Natural killer cell treated with Interleukin-12 subunit alpha and Interleukin-12 subunit beta and Interleukin-15 and Interleukin-18, amount 100 ng/mL, for 72 hours (primary cell): ENCODE data around the gene ITGA6. TPM values are rescaled to one million over a fixed set of nuclear protein-coding genes. Genes with fewer than 3 reads are reported as not detected.

Source experiments
- ATAC-seq, 2 donors: fragments of 150-1000 bp; cut with Tn5 transposase in 1 of 2; sonication (Bioruptor Pico), chemical (Tn5 transposase) in 1 of 2; 2 replicates each; pipeline ENCODE4 v1.10.0; 2021
- DNase-seq: peaks from one replicate; pipeline ENCODE4 v3.0.0; 2022; ENCODE audit warnings: low spot score
- H3K27ac Mint-ChIP-seq, 2 donors: 1 replicate in 1 of 2; 2 replicates in 1 of 2; pipeline ENCODE4 v1.8.0; 2022; ENCODE audit warnings: mixed read lengths in 2 of 2, mild to moderate bottlenecking in 1 of 2, moderate library complexity in 1 of 2
- H3K27me3 Mint-ChIP-seq, 2 donors: 1 replicate in 1 of 2; 2 replicates in 1 of 2; pipeline ENCODE4 v1.8.0; 2022; ENCODE audit warnings: mixed read lengths in 2 of 2
- H3K36me3 Mint-ChIP-seq: one replicate; pipeline ENCODE4 v1.8.0; 2022; ENCODE audit warnings: mixed read lengths
- H3K4me1 Mint-ChIP-seq, 2 donors: 1 replicate in 1 of 2; 2 replicates in 1 of 2; pipeline ENCODE4 v1.8.0; 2022; ENCODE audit warnings: low read depth in 2 of 2, mixed read lengths in 2 of 2, mild to moderate bottlenecking in 1 of 2
- H3K4me3 Mint-ChIP-seq: one replicate; pipeline ENCODE4 v1.8.0; 2022; ENCODE audit warnings: mixed read lengths
- H3K9me3 Mint-ChIP-seq: 2 replicates; pipeline ENCODE4 v1.8.0; 2022; ENCODE audit warnings: mixed read lengths
- total RNA-seq, 2 donors: library from RNA; stranded (reverse); gene quantifications; one replicate each; pipeline ENCODE4 v1.2.3, GENCODE V29; 2022

ITGA6 gene
- total RNA-seq, 2 donors from 2014 or later: 15.6 to 36.9 TPM

GRCh38 chr2:172404824-172405223, 22.6 kb upstream of the ITGA6 start:
- H3K36me3 Mint-ChIP-seq: no peaks in the 10 kb centered on the region
- no peaks in the 10 kb centered on the region for H3K9me3 Mint-ChIP-seq
- ATAC-seq: no peak

DNA sequence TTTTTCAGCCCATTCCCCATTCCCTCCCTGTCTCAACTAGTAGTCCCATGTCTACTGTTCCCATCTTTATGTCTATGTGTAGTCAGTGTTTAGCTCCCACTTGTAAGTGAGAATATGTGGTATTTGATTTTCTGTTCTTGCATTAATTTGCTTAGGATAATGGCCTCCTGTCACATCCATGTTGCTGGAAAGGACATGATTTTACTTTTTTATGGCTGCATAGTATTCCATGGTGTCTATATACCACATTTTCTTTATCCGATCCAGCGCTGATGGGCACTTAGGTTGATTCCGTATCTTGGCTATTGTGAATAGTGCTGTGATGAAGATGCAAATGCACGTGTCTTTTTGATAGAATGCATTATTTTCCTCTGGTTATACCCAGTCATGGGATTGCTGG, 21.7 kb upstream of the ITGA6 start:
- no peaks in the 10 kb centered on the region for H3K36me3 Mint-ChIP-seq
- peaks cover 0 to 17% of the 10 kb centered on the region in 2 donors for H3K27me3 Mint-ChIP-seq
- ATAC-seq (no peak), DNase-seq (no peak)
- no peak overlapping the region for H3K27ac Mint-ChIP-seq
- no peaks in the 10 kb centered on the region for H3K4me1 Mint-ChIP-seq
- H3K4me3 Mint-ChIP-seq: no peak overlapping the region
- no peaks in the 10 kb centered on the region for H3K9me3 Mint-ChIP-seq

More at GRCh38 chr2:172404824-172405223, 22.6 kb upstream of the ITGA6 start:
- Mint-ChIP-seq H3K27me3 (peaks cover 0 to 17% of the 10 kb centered on the region in 2 donors), H3K4me1 (no peaks in the 10 kb centered on the region), H3K27ac (no peak overlapping the region), H3K4me3 (no peak overlapping the region)
- no peak for DNase-seq

GRCh38 chr2:172408143-172408766, 19.1 kb upstream of the ITGA6 start:
- DNase-seq (no peak), ATAC-seq (no peak)
- peaks cover 0 to 2% of the 10 kb centered on the region in 2 donors for H3K4me1 Mint-ChIP-seq
- no peak overlapping the region for H3K27ac Mint-ChIP-seq
- no peaks in the 10 kb centered on the region for H3K36me3 Mint-ChIP-seq
- no peaks in the 10 kb centered on the region for H3K9me3 Mint-ChIP-seq
- H3K27me3 Mint-ChIP-seq: peaks cover 0 to 17% of the 10 kb centered on the region in 2 donors
- no peak overlapping the region for H3K4me3 Mint-ChIP-seq

GRCh38 chr2:172409042-172409441, 18.3 kb upstream of the ITGA6 start:
- DNase-seq (no peak), ATAC-seq (no peak)
- H3K4me1 Mint-ChIP-seq: peaks cover 0 to 2% of the 10 kb centered on the region in 2 donors
- H3K9me3 Mint-ChIP-seq: no peaks in the 10 kb centered on the region
- no peaks in the 10 kb centered on the region for H3K36me3 Mint-ChIP-seq
- H3K27me3 Mint-ChIP-seq: peaks cover 0 to 21% of the 10 kb centered on the region in 2 donors
- no peak overlapping the region for H3K4me3 Mint-ChIP-seq
- no peak overlapping the region for H3K27ac Mint-ChIP-seq

- Mint-ChIP-seq H3K27me3 (peaks cover 0 to 11% of the 10 kb centered on the region in 2 donors), H3K4me3 (no peak overlapping the region), H3K27ac (no peak overlapping the region), H3K4me1 (peaks cover 15 to 20% of the 10 kb centered on the region in 2 donors), H3K9me3 (no peaks in the 10 kb centered on the region), H3K36me3 (no peaks in the 10 kb centered on the region)
- no peak for ATAC-seq
- no peak for DNase-seq
Measured at GRCh38 chr2:172412984-172413492, 14.3 kb upstream of the ITGA6 start.

DNA sequence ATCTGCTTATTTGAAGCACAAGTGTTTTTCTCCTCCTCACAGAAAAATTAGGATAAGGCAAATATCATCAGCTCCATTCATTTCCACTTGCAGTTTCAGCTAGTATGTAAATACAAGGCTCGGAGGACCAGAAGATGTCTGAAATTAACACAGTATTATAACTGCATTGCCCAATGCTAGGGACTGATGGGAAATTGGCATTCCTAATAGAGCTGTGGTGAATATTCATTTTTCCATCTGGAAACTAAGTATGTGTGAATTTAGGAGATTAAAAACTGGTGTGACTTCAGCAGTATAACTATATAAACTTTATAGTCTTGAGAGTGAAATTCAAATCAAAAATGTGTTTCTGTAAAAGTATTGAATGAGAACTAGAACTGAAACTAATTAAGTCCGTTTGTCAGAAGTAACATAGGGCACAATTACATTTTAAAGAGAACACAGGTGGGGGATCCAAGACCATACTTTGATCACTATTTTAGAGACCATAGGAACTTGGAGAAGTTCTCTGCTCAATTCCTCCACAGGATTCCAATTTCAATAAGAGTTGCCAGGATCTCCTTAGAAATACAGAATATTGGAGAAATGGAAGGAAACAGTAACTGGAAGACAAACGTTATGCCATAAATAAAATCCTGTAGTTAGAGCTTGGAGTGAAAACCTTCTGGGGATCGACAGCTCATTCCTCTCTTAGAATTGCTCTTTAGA, 12.1 kb upstream of the ITGA6 start:
- peaks cover 15 to 21% of the 10 kb centered on the region in 2 donors for H3K4me1 Mint-ChIP-seq
- H3K4me3 Mint-ChIP-seq: no peak overlapping the region
- H3K9me3 Mint-ChIP-seq: no peaks in the 10 kb centered on the region
- peak overlapping the region; percentile 42 to 88 for H3K27ac Mint-ChIP-seq
- peaks cover 6% of the 10 kb centered on the region for H3K36me3 Mint-ChIP-seq
- DNase-seq (no peak), ATAC-seq (no peak)
- peaks cover 0 to 19% of the 10 kb centered on the region in 2 donors for H3K27me3 Mint-ChIP-seq

- no peak for ATAC-seq
- Mint-ChIP-seq H3K4me3 (no peak overlapping the region), H3K27ac (peak overlapping the region; percentile 42 to 88), H3K36me3 (peaks cover 6% of the 10 kb centered on the region), H3K4me1 (peaks cover 15 to 21% of the 10 kb centered on the region in 2 donors), H3K9me3 (no peaks in the 10 kb centered on the region), H3K27me3 (peaks cover 3 to 21% of the 10 kb centered on the region in 2 donors)
- DNase-seq: no peak
Measured at GRCh38 chr2:172415865-172416183, 11.6 kb upstream of the ITGA6 start.

DNA sequence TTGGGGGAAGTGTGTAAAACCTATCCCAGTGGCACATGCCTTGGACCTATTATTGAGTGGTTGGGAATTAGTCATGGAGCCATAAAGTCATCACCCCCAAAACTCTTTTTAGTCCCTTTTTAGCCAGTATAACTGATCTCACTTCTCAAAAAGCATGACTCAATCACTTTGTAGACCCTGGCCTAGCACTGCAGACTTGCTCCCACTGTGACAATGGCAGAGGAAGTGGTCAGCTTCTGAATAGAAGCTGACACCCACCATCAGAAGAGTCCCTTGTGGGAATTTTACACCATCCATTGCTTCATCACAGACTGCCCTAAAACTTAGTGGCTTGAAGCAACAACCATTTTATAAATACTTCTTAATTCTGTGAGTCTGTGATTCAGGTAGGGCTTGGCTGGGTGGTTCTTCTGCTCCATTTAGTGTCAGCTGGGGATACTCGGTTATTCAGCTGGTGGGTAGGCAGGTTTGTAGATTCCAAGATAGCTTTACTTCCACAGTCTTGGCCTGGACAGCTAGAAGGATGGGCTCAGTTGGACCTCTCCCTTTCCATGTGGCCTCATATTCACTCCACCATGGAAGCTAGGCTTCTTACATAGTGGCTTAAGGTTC, 10.8 kb upstream of the ITGA6 start:
- peak; percentile 80 for DNase-seq
- Mint-ChIP-seq H3K9me3 (no peaks in the 10 kb centered on the region), H3K27me3 (peaks cover 3 to 26% of the 10 kb centered on the region in 2 donors), H3K4me3 (peak overlapping the region; percentile 32), H3K36me3 (peaks cover 6% of the 10 kb centered on the region), H3K4me1 (peaks cover 15 to 21% of the 10 kb centered on the region in 2 donors), H3K27ac (peak overlapping the region; percentile 42 to 88)
- ATAC-seq: peak; percentile 94 to 97

DNA sequence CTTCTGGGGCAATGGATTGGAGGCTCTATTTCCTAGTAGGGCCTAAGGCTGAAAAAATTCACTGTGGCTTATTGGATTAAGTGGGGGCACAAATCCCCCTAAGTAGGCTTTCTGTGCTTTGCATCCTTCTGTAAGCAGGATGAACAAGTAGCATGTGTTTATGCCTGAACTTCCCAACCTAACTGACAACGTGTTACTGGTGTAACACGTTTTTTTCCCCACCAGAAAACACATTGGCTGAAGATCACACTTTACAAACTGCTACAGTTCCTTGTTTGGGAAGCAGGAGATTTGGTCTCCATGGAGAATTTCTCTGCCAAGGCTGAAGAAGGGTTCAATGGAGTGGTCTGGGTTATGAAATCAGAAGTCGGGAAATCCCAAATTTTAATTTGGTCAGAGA, 7.2 kb upstream of the ITGA6 start:
- Mint-ChIP-seq H3K27ac (no peak overlapping the region), H3K36me3 (peaks cover 6% of the 10 kb centered on the region), H3K9me3 (no peaks in the 10 kb centered on the region), H3K4me1 (peaks cover 15 to 19% of the 10 kb centered on the region in 2 donors), H3K4me3 (no peak overlapping the region), H3K27me3 (peaks cover 9 to 15% of the 10 kb centered on the region in 2 donors)
- DNase-seq (no peak), ATAC-seq (no peak)

GRCh38 chr2:172423160-172423559, 4.2 kb upstream of the ITGA6 start:
- H3K4me3 Mint-ChIP-seq: no peak overlapping the region
- H3K27me3 Mint-ChIP-seq: peaks cover 9 to 15% of the 10 kb centered on the region in 2 donors
- ATAC-seq (no peak), DNase-seq (no peak)
- peaks cover 4% of the 10 kb centered on the region in 2 donors for H3K4me1 Mint-ChIP-seq
- H3K36me3 Mint-ChIP-seq: peaks cover 6% of the 10 kb centered on the region
- H3K9me3 Mint-ChIP-seq: no peaks in the 10 kb centered on the region
- H3K27ac Mint-ChIP-seq: no peak overlapping the region

- DNase-seq (no peak), ATAC-seq (no peak)
- H3K4me1 Mint-ChIP-seq: peaks cover 12% of the 10 kb centered on the region in 2 donors
- H3K27me3 Mint-ChIP-seq: peaks cover 7 to 9% of the 10 kb centered on the region in 2 donors
- no peak overlapping the region for H3K27ac Mint-ChIP-seq
- no peak overlapping the region for H3K4me3 Mint-ChIP-seq
- H3K9me3 Mint-ChIP-seq: no peaks in the 10 kb centered on the region
- no peaks in the 10 kb centered on the region for H3K36me3 Mint-ChIP-seq
Measured at GRCh38 chr2:172425336-172425735, 2.0 kb upstream of the ITGA6 start.

DNA sequence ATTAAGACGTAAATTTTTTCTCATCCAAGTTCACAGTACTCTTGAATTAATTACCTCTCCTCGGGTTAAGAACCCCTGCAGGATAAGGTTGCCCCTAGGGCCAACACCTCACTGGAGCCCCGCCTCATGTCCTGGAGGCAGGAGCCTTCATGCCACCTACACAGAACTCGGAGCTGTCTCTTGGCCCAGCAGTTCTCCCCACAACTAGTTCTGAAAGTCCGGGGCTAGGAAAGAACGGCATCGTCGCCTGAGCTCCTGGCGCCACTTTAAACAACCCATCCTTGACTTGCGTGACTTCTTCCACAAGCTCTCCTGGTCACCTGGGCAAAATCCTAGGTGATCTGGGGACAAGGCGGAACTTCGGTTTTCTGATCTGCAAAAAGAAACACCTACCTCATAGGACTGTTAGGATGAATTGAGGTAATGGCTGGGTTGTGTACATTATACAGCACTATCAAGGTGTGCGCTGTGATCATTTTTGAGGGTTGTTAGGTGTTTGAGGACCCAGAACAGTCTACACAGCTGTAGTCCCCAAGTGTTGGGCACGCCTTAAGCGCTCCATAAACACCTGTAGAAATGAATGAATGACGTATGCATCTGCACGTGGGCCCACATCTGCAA, 641 bp upstream of the ITGA6 start:
- H3K27ac Mint-ChIP-seq: peak overlapping the region in 1 of 2 donors; percentile 59

DNA sequence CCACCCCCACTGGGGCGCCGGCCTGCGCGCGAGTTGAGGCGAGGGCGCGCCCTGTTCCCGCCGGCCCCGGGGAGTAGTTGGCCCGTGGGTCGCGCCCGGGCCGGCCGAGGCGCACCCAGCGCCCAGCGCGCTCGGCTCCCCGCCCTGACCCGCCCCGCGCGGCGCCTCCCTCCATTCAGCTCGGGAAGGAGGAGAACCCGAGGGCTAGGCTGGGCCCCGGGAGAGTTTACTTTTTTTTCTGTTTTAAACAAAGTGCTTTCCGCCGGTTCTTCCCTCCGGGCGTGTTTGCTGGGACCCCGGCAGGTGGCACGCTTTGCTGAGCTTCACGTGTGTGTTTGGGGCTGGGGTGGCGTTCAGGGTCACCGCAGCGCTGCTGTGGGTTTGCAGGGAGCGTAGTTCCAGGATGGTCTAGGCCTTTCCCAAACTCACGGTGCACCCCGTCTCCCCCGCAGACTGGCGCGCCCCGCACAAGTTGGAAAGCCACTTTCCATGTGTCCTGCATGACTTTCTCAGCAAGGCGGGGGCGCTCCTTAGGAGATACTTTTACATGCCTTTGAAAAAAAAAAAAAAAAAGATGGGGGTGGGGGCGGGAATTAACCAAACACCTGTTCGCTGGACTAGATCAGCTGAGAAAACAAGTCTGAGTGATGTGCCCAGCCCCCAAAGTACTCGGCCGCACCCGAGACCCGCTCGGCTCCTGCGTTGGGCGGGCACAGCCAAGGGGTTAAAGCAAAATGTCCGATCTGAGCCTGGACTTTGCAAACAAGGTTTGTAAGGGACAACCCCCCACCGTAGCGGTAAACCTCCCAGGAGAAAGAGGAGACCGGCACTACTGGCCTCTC, 825 bp downstream of the ITGA6 start:
- Mint-ChIP-seq H3K27me3 (peaks cover 0 to 4% of the 10 kb centered on the region in 2 donors), H3K36me3 (no peaks in the 10 kb centered on the region), H3K27ac (no peak overlapping the region), H3K4me1 (peaks cover 21 to 26% of the 10 kb centered on the region in 2 donors), H3K4me3 (peak overlapping the region; percentile 77), H3K9me3 (no peaks in the 10 kb centered on the region)
- ATAC-seq (peak; percentile 71 to 74), DNase-seq (no peak)

More for the DNA sequence above, 641 bp upstream of the ITGA6 start:
- H3K27me3 Mint-ChIP-seq: peaks cover 0 to 6% of the 10 kb centered on the region in 2 donors
- no peaks in the 10 kb centered on the region for H3K36me3 Mint-ChIP-seq
- H3K4me1 Mint-ChIP-seq: peaks cover 12 to 19% of the 10 kb centered on the region in 2 donors
- no peaks in the 10 kb centered on the region for H3K9me3 Mint-ChIP-seq
- DNase-seq: no peak
- peak overlapping the region; percentile 77 for H3K4me3 Mint-ChIP-seq
- ATAC-seq: peak in 1 of 2 donors; percentile 2
